Heart left ventricle (tissue), 13 donors: ENCODE data around the gene FCGR3B.
"Not testable (repeated sequence)": the region's sequence is repeated elsewhere in the genome, so short reads cannot be mapped to it uniquely, and the experiment has no call there.

Experiments used
- CTCF ChIP-seq, 12 donors: fragments of 200-600 bp; sonication (generic) in 4 of 12; IDR thresholded peaks; one replicate each; pipeline versions ENCODE4 v1.5.0 to v1.8.0; 2018 to 2022; ENCODE audit warnings: antibody characterized with exemption in 12 of 12, mild to moderate bottlenecking in 5 of 12
- POLR2A ChIP-seq, 2 donors: fragments of 450-650 bp; IDR thresholded peaks; one replicate each; pipeline ENCODE4 v1.6.1; 2017; ENCODE audit warnings: antibody characterized with exemption in 2 of 2, mild to moderate bottlenecking in 2 of 2, moderate library complexity in 2 of 2
- donor health status: ischemic (EF 13 %, LVEDD 7.1; RV severe dilation, severe dysfunction).
- donor health status: DM: no; HTN: yes; CAD: no.
- donor health status: DM: no; HTN: no; CAD: no.
- donor health status: ischemic (EF 25% LVEDD 6.9; RV normal size, moderate dysfunction).
- donor health status: ischemic (EF 25% LVEDD 5.7; RV mildly dilated, moderate dysfunction).
- donor health status: ischemic (EF 35%, LVEDD 5.7; RV mildly dilated, moderate dysfunction).
- donor health status: nonischemic (EF 11% LVEDD 7.7; RV severe dilation, severe dysfunction).
- donor health status: DM: yes; HTN: yes; CAD: no.
- donor health status: PGD.
- donor health status: ischemic (EF 29% LVEDD 5.4; RV normal size, mild dysfunction).
- donor health status: nonischemic (EF 23%, LVEDD 6.1; RV moderate dilation, normal function).

DNA sequence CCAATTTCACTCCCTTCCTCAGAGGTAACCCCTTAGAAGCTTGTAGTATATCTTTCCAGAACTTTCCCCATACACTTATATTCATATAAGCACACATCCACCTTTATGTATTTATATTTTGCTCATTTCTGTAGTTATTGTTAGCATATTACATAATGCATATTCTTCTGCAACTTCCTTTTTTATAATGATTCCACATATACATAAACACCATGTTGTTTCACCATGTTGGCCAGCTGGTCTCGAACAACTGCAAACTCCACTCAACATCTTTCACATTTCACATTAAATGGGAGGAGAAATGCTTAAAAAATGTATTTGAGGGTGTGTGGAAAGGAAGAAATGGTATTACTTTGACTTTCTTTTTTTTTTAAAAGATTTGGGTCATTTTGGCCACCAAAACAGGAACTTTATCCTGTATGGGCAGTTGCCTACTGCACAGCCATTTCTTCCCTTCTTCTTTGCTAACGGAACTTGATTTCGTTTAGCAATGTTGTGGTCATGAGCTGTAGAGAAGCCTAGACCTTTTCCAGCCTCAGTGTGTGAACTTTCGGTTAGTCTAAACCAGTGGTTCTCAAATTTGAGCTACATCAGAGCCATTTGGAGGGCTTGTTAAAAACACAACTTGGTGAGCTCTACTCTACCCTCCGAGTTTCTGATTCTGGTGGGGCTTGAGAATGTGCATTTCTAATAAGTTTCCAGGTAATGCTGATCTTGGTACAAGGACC lies 12.7 kb upstream of the FCGR3B start:
- TF ChIP-seq CTCF, POLR2A (IDR thresholded peaks at IDR 0.05): not testable (repeated sequence)
